K562 (cell line): Measurements from ENCODE around the gene KRTCAP2. TPM values are rescaled to one million over a fixed set of nuclear protein-coding genes. Genes with fewer than 3 reads are reported as not detected.

Experiments
- CHD7 ChIP-seq: fragments of 200-600 bp; sonication (generic); IDR thresholded peaks from one replicate; pipeline ENCODE4 v1.6.1; 2012; ENCODE audit warnings: mild to moderate bottlenecking, low read depth, low read length, inconsistent platforms
- E2F1 ChIP-seq: sonication (generic); formaldehyde crosslinking; IDR thresholded peaks from 2 replicates; pipeline ENCODE4 v1.8.1; 2023; ENCODE audit warnings: mild to moderate bottlenecking, missing genetic modification reagents, moderate library complexity
- EGR1 ChIP-seq: fragments of 450-650 bp; conservative IDR thresholded peaks from 2 replicates; pipeline ENCODE4 v1.6.1; 2017; ENCODE audit warnings: mild to moderate bottlenecking
- FOXK2 ChIP-seq, 2 experiments: fragments of 450-650 bp; IDR thresholded peaks in 1 of 2; conservative IDR thresholded peaks in 1 of 2; 2 replicates each; pipeline ENCODE4 v1.6.1; 2016; ENCODE audit warnings: low read depth in 2 of 2, mild to moderate bottlenecking in 1 of 2
- GTF2E2 ChIP-seq: fragments of 200-800 bp; sonication (Bioruptor generic); IDR thresholded peaks from 2 replicates; pipeline ENCODE4 v1.6.1; 2016; ENCODE audit warnings: missing genetic modification characterization, missing compliant biosample characterization
- HNRNPUL1 ChIP-seq: fragments of 200-400 bp; formaldehyde crosslinking; IDR thresholded peaks from 2 replicates; pipeline ENCODE4 v1.6.1; 2017; ENCODE audit warnings: low read length
- SMARCA5 ChIP-seq: fragments of 450-650 bp; IDR thresholded peaks from 2 replicates; pipeline ENCODE4 v1.6.1; 2016
- ZHX1 ChIP-seq: fragments of 150-350 bp; conservative IDR thresholded peaks from 2 replicates; pipeline ENCODE4 v1.6.1; 2014; ENCODE audit warnings: low read length
- ZNF232 ChIP-seq: sonication (generic); formaldehyde crosslinking; IDR thresholded peaks from 2 replicates; pipeline ENCODE4 v1.8.0; 2022; ENCODE audit warnings: mild to moderate bottlenecking, missing genetic modification reagents
- polyA plus RNA-seq, 8 experiments: library from polyadenylated mRNA; depleted of rRNA in 4 of 8; stranded (reverse) in 5 of 8; unstranded in 3 of 8; fragments of >200 nt; fragmentation: Nextera tagmentation in 2 of 8; fragmentation: Illumina TruSeq in 1 of 8; extraction: Ambion mirVana in 2 of 8; extraction: Trizol in 1 of 8; gene quantifications; 2 replicates each; pipeline versions ENCODE4 v1.2.1 to v1.2.3, GENCODE V29; 2011 to 2014; ENCODE audit warnings: inconsistent platforms in 1 of 8, missing spikeins in 1 of 8
- total RNA-seq, 7 experiments: library from RNA; depleted of rRNA in 6 of 7; stranded (reverse); fragments of >200 nt in 6 of 7; fragmentation: Illumina TruSeq in 2 of 7; extraction: Trizol in 2 of 7; gene quantifications; 2 replicates each; pipeline versions ENCODE4 v1.2.1 to v1.2.3, GENCODE V29; 2011 to 2021; ENCODE audit warnings: low replicate concordance in 1 of 7

KRTCAP2 gene
- total and polyA plus RNA-seq, 9 of the 15 experiments (the other 6 are each of a cell fraction or from before 2014, with no cell fraction given) = 126 to 436 (median 244) TPM

GRCh38 chr1:155193275-155193990, 20.3 kb upstream of the KRTCAP2 start (continued):
- 0 out of 2 replicates have a peak, but pooled peaks have one; percentile 9 for TF ChIP-seq SMARCA5
- peak; percentile 93 for TF ChIP-seq EGR1
- no peak for TF ChIP-seq ZHX1
- peak; percentile 67; the same call in 1 of the 2 replicates for TF ChIP-seq E2F1 (CRISPR knock-in tag)
- peak; percentile 66; the same call in 1 of the 2 replicates for TF ChIP-seq GTF2E2 (tag)
- TF ChIP-seq FOXK2 (conservative IDR thresholded peaks at IDR 0.05 in 1 of 2, IDR thresholded peaks at IDR 0.05 in 1 of 2; ENCODE audit: low read depth in 2 of 2) = 0 out of 4 replicates have a peak, but pooled peaks of 1 of the 2 experiments have one; percentile 24
- TF ChIP-seq ZNF232 (CRISPR knock-in tag) = no peak
- no peak for TF ChIP-seq CHD7
- TF ChIP-seq HNRNPUL1 = no peak
